Measurements from ENCODE around the gene IGSF11.

GRCh38 chr3:118984699-118985098, 49.9 kb downstream of the IGSF11 start:
- TF ChIP-seq CTCF (IDR thresholded peaks at IDR 0.05) (no peak), EZH2 (IDR thresholded peaks at IDR 0.05; ENCODE audit: borderline replicate concordance, insufficient read depth, low read depth, low read length, poor library complexity, severe bottlenecking) (no peak)
